Loucy (cell line): ENCODE data around the gene S100A11.
"Not testable (repeated sequence)": the region's sequence is repeated elsewhere in the genome, so short reads cannot be mapped to it uniquely, and the experiment has no call there.

Source experiments
- H2AFZ ChIP-seq: fragments of 200-600 bp; sonication (generic); 2 replicates; pipeline ENCODE4 v1.6.0; 2016; ENCODE audit warnings: antibody characterized with exemption, mild to moderate bottlenecking, low read length, moderate library complexity
- H3F3A ChIP-seq: fragments of 200-600 bp; 2 replicates; pipeline ENCODE4 v1.6.0; 2016; ENCODE audit warnings: antibody characterized with exemption, low read depth, mild to moderate bottlenecking
- H3K27me3 ChIP-seq: fragments of 200-600 bp; sonication (generic); 2 replicates; pipeline ENCODE4 v1.6.1; 2014; ENCODE audit warnings: low read length, mild to moderate bottlenecking; ENCODE audit not compliant: insufficient read depth, poor library complexity, severe bottlenecking
- H3K36me3 ChIP-seq: fragments of 200-600 bp; sonication (generic); 2 replicates; pipeline ENCODE4 v1.6.1; 2016; ENCODE audit warnings: low read length; ENCODE audit not compliant: insufficient read depth
- H3K4me1 ChIP-seq: fragments of 200-600 bp; sonication (generic); 2 replicates; pipeline ENCODE4 v1.5.1; 2014; ENCODE audit warnings: low read length, mild to moderate bottlenecking; ENCODE audit not compliant: insufficient read depth, poor library complexity, severe bottlenecking
- H3K4me2 ChIP-seq: fragments of 200-600 bp; sonication (generic); 2 replicates; pipeline ENCODE4 v1.6.0; 2014; ENCODE audit warnings: antibody characterized with exemption, low read length, low read depth, mild to moderate bottlenecking; ENCODE audit not compliant: poor library complexity, severe bottlenecking
- H3K4me3 ChIP-seq: fragments of 200-600 bp; sonication (generic); 2 replicates; pipeline ENCODE4 v1.5.1; 2014; ENCODE audit warnings: low read length, mild to moderate bottlenecking, mixed read lengths; ENCODE audit not compliant: poor library complexity, severe bottlenecking
- H3K79me2 ChIP-seq: fragments of 200-600 bp; sonication (generic); 2 replicates; pipeline ENCODE4 v1.6.1; 2014; ENCODE audit warnings: low read length; ENCODE audit not compliant: insufficient read depth
- H3K9ac ChIP-seq: fragments of 200-600 bp; sonication (generic); 2 replicates; pipeline ENCODE4 v1.6.0; 2014; ENCODE audit warnings: mild to moderate bottlenecking, low read depth, low read length, moderate library complexity; ENCODE audit not compliant: poor library complexity, severe bottlenecking
- H3K9me2 ChIP-seq: fragments of 200-600 bp; sonication (generic); replicated peaks from 2 replicates; pipeline ENCODE4 v1.6.1; 2016; ENCODE audit warnings: low read depth, low read length, mixed read lengths
- H3K9me3 ChIP-seq: fragments of 200-600 bp; sonication (generic); 2 replicates; pipeline ENCODE4 v1.6.1; 2014; ENCODE audit warnings: mild to moderate bottlenecking, antibody characterized with exemption, low read length, low read depth; ENCODE audit not compliant: insufficient read depth
- H4K20me1 ChIP-seq: fragments of 200-600 bp; sonication (generic); 2 replicates; pipeline ENCODE4 v1.6.0; 2014; ENCODE audit warnings: antibody characterized with exemption, low read length, mild to moderate bottlenecking; ENCODE audit not compliant: insufficient read depth, poor library complexity, severe bottlenecking
- CTCF ChIP-seq: fragments of 200-600 bp; sonication (generic); conservative IDR thresholded peaks from 2 replicates; pipeline ENCODE4 v1.5.1; 2014; ENCODE audit warnings: mild to moderate bottlenecking, antibody characterized with exemption, low read length
- EZH2phosphoT487 ChIP-seq: fragments of 200-600 bp; IDR thresholded peaks from 2 replicates; pipeline ENCODE4 v1.6.1; 2018; ENCODE audit warnings: antibody characterized with exemption, mild to moderate bottlenecking, moderate library complexity, borderline replicate concordance

S100A11 gene

DNA sequence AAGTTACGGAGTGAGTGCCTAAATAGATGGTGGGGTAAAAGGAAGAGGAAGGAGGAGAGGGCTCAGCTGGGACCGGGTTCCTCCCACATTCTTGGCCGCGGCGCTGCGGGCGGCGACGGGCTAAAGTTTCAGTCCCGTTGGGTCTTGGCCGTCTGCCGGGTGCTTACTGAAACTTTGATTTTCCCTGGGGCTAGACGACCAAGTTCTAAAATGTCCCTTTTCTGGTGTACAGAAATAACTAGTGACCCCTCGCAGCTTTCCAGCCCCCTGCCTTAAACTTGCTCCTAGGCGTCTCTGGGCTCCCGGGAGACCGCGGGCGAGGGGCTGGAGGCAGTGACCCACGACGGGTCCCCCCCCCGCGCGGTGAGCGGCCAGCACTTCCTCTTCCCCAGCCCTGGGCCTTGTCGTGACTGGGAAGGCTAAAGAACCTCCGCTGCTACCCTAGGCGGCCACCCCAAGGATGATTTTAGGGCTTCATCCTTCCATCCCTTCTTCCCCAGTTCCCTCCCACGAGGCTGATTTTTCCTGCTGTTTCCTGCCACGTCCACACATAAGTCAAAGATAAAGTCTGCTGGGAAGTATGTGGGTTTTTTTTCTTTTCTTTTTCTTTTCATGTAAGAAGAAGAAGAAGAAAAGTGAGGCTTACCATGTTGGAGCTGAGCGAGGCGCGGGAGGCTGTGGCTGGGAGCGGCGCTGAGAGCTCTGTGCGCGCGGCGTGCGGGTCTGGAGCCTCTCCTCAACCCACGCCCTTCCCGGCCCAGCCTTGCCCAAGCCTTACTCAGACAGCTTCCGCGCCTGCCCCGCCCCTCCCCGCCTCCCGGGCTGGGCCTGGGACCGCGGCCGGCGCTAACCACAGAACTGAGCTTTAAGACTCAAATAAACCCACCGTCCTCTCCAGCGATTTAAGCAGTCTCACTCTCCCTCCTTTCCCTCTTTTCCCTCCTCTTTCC, at the start of gene S100A11:
TSS of gene S100A11 (minus strand) at position 738 of the 950 bp plus-strand sequence. CDS start at position 649, 89 bp downstream.
- peaks cover 32% of the 10 kb centered on the region for H3K4me1 ChIP-seq
- peaks cover 23% of the 10 kb centered on the region for H3K36me3 ChIP-seq
- H3K9ac ChIP-seq = peak within 1 kb of the TSS; percentile 99
- peaks cover 42% of the 10 kb centered on the region for H3K79me2 ChIP-seq
- peaks cover 14% of the 10 kb centered on the region for H3K27me3 ChIP-seq
- no peaks in the 10 kb centered on the region for H3K9me3 ChIP-seq
- no peak for TF ChIP-seq EZH2phosphoT487
- TF ChIP-seq CTCF = no peak
- peaks cover 20% of the 10 kb centered on the region for H4K20me1 ChIP-seq
- H3K9me2 ChIP-seq = no peaks in the 10 kb centered on the region
- H3K4me3 ChIP-seq = peak within 1 kb of the TSS; percentile 94
- peak within 1 kb of the TSS; percentile 99 for H3K4me2 ChIP-seq
- H3F3A ChIP-seq = peaks cover 11% of the 10 kb centered on the region
- peak within 1 kb of the TSS; percentile 2; the same call in 1 of the 2 replicates for H2AFZ ChIP-seq

GRCh38 chr1:152084853-152085252, 48.0 kb upstream of the S100A11 start:
- no peaks in the 10 kb centered on the region for H3K9me3 ChIP-seq
- H3K4me2 ChIP-seq = peak overlapping the region; percentile 45
- H3K27me3 ChIP-seq = no peaks in the 10 kb centered on the region
- H3K9me2 ChIP-seq = no peaks in the 10 kb centered on the region
- 0 out of 2 replicates have a peak overlapping the region, but pooled peaks have one; percentile 9 for H2AFZ ChIP-seq
- H4K20me1 ChIP-seq = no peaks in the 10 kb centered on the region
- H3K36me3 ChIP-seq = no peaks in the 10 kb centered on the region
- 0 out of 2 replicates have a peak, but pooled peaks cover 3% of the 10 kb centered on the region for H3F3A ChIP-seq
- TF ChIP-seq EZH2phosphoT487 (no peak), CTCF (no peak)
- H3K4me1 ChIP-seq = peaks cover 49% of the 10 kb centered on the region
- H3K4me3 ChIP-seq = peak overlapping the region; percentile 6
- H3K79me2 ChIP-seq = no peaks in the 10 kb centered on the region
- H3K9ac ChIP-seq = peak overlapping the region; percentile 14

DNA sequence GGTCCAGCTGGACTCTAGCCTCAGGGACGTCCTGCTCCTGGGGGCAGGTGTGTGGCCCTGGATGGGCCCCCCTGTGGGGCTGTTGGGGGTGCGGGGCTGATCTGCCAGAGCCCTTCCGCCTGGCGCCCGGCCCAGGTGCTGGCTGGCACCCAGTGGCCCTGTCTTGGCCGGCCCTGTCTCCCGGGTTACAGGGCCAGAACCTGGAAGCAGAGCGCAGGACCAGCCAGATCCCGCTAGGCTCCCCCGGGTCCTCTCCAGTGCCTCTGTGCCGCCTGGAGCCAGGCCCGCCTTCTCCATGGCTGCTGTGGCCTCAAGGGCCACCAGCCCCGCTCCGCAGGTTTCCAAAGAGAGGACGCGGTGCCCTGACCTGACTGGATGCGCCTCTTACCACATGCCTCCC, 44.2 kb upstream of the S100A11 start:
- not testable (repeated sequence) for H2AFZ ChIP-seq, H3K79me2 ChIP-seq, H3K9me2 ChIP-seq, H3K4me3 ChIP-seq, H3K4me2 ChIP-seq, H3K27me3 ChIP-seq, H3F3A ChIP-seq, H3K36me3 ChIP-seq, H3K9me3 ChIP-seq, H3K9ac ChIP-seq, H4K20me1 ChIP-seq
- peaks cover 28% of the 10 kb centered on the region for H3K4me1 ChIP-seq

- H3K9ac ChIP-seq, H3K9me2 ChIP-seq, H3K27me3 ChIP-seq, H2AFZ ChIP-seq, H3F3A ChIP-seq, H3K36me3 ChIP-seq, H3K9me3 ChIP-seq, H4K20me1 ChIP-seq, H3K4me2 ChIP-seq, H3K79me2 ChIP-seq, H3K4me3 ChIP-seq: not testable (repeated sequence)
- H3K4me1 ChIP-seq = peaks cover 25% of the 10 kb centered on the region
Observed at GRCh38 chr1:152080494-152080893, 43.7 kb upstream of the S100A11 start.
